Suprapubic skin (tissue), 4 donors: ENCODE data around the gene B3GNT9. TPM values are rescaled to one million over a fixed set of nuclear protein-coding genes. Genes with fewer than 3 reads are reported as not detected.

Experiments used
- DNase-seq, 2 donors: peaks; one replicate each; pipeline ENCODE4 v3.0.0-alpha.2; 2019; ENCODE audit warnings: low spot score in 2 of 2
- H3K27ac ChIP-seq: fragments of 200-600 bp; sonication (generic); one replicate; pipeline ENCODE4 v1.5.1; 2019
- H3K27me3 ChIP-seq: fragments of 200-600 bp; sonication (generic); one replicate; pipeline ENCODE4 v1.5.1; 2019
- H3K36me3 ChIP-seq: fragments of 200-600 bp; sonication (generic); one replicate; pipeline ENCODE4 v1.5.1; 2019
- H3K4me1 ChIP-seq: fragments of 200-600 bp; sonication (generic); one replicate; pipeline ENCODE4 v1.5.1; 2019
- H3K4me3 ChIP-seq: fragments of 200-600 bp; sonication (generic); one replicate; pipeline ENCODE4 v1.5.1; 2019; ENCODE audit warnings: mild to moderate bottlenecking
- H3K9me3 ChIP-seq: fragments of 200-600 bp; sonication (generic); one replicate; pipeline ENCODE4 v1.5.1; 2019
- EP300 ChIP-seq: sonication (generic); formaldehyde crosslinking; IDR thresholded peaks from one replicate; pipeline ENCODE4 v1.6.1; 2017; ENCODE audit warnings: antibody characterized with exemption
- POLR2A ChIP-seq, 2 donors: fragments of 450-650 bp; IDR thresholded peaks; one replicate each; pipeline ENCODE4 v1.6.1; 2017; ENCODE audit warnings: antibody characterized with exemption in 2 of 2, mild to moderate bottlenecking in 2 of 2, moderate library complexity in 2 of 2
- POLR2AphosphoS5 ChIP-seq, 3 donors: sonication (generic); formaldehyde crosslinking; IDR thresholded peaks; one replicate each; pipeline ENCODE4 v1.6.1; 2017; ENCODE audit warnings: antibody characterized with exemption in 3 of 3
- WGBS: methylation state at CpG from one replicate; pipeline ENCODE4 v1.1.5; 2018; 5-methylcytosine and 5-hydroxymethylcytosine counted together
- total RNA-seq, 4 donors: library from RNA; depleted of rRNA; stranded (reverse); fragments of >200 nt; gene quantifications; one replicate each; pipeline ENCODE4 v1.1.0, GENCODE V29; 2016
- TF ChIP-seq, protein P1 (sequence below), 2 donors: fragments of 200-600 bp in 1 of 2; fragments of 450-650 bp in 1 of 2; sonication (generic) in 1 of 2; IDR thresholded peaks; one replicate each; pipeline ENCODE4 v1.5.1; 2016 to 2019; ENCODE audit warnings: antibody characterized with exemption in 2 of 2, mild to moderate bottlenecking in 1 of 2, moderate library complexity in 1 of 2

B3GNT9 gene
- total RNA-seq, 4 donors from 2014 or later: 7.5 to 9.7 (median 9.0) TPM

GRCh38 chr16:67147437-67148140 lies 3.2 kb downstream of the B3GNT9 start:
- no peak overlapping the region for H3K27ac ChIP-seq
- H3K9me3 ChIP-seq: no peaks in the 10 kb centered on the region
- no peak overlapping the region for H3K4me3 ChIP-seq
- TF ChIP-seq, protein P1, sequence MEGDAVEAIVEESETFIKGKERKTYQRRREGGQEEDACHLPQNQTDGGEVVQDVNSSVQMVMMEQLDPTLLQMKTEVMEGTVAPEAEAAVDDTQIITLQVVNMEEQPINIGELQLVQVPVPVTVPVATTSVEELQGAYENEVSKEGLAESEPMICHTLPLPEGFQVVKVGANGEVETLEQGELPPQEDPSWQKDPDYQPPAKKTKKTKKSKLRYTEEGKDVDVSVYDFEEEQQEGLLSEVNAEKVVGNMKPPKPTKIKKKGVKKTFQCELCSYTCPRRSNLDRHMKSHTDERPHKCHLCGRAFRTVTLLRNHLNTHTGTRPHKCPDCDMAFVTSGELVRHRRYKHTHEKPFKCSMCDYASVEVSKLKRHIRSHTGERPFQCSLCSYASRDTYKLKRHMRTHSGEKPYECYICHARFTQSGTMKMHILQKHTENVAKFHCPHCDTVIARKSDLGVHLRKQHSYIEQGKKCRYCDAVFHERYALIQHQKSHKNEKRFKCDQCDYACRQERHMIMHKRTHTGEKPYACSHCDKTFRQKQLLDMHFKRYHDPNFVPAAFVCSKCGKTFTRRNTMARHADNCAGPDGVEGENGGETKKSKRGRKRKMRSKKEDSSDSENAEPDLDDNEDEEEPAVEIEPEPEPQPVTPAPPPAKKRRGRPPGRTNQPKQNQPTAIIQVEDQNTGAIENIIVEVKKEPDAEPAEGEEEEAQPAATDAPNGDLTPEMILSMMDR (IDR thresholded peaks at IDR 0.05): no peak
- no peak for TF ChIP-seq EP300
- no peak for TF ChIP-seq POLR2A (IDR thresholded peaks at IDR 0.05)
- peaks cover 59% of the 10 kb centered on the region for H3K36me3 ChIP-seq
- 75% methylated on average over 4 of the region's 4 CpGs for WGBS
- H3K27me3 ChIP-seq: no peaks in the 10 kb centered on the region
- peaks cover 23% of the 10 kb centered on the region for H3K4me1 ChIP-seq
- DNase-seq: no peak

GRCh38 chr16:67146523-67147357 lies 4.1 kb downstream of the B3GNT9 start:
- H3K27me3 ChIP-seq: no peaks in the 10 kb centered on the region
- 80% methylated on average over 7 of the region's 7 CpGs for WGBS
- DNase-seq: no peak
- H3K4me3 ChIP-seq: no peak overlapping the region
- H3K4me1 ChIP-seq: peaks cover 23% of the 10 kb centered on the region
- peaks cover 67% of the 10 kb centered on the region for H3K36me3 ChIP-seq
- no peak overlapping the region for H3K27ac ChIP-seq
- no peak for TF ChIP-seq EP300
- TF ChIP-seq POLR2AphosphoS5 (IDR thresholded peaks at IDR 0.05): no peak
- TF ChIP-seq, protein P1 (IDR thresholded peaks at IDR 0.05): no peak
- no peak for TF ChIP-seq POLR2A (IDR thresholded peaks at IDR 0.05)
- H3K9me3 ChIP-seq: no peaks in the 10 kb centered on the region

DNA sequence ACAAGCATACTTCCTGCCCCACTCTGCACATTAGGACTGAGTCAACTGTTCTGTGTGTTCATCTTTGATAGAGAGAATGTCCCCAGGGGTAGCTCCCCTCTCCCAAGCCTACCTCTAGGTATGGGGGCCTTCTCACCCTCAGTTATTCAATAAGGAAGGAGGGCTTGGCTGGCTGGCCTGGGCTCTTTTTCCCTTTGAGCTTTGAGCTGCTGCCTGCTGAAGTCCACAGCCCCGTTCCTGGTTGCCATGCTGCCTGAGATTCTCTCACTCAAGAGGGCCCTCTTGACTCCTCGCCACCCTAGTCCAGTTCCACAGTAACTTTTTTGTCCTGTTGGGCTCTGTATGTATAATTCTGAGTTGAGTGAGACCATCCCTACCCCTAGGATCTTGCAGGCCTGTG lies 5.1 kb downstream of the B3GNT9 start:
- no peak for DNase-seq
- no peaks in the 10 kb centered on the region for H3K9me3 ChIP-seq
- no peak overlapping the region for H3K27ac ChIP-seq
- no peak overlapping the region for H3K4me3 ChIP-seq
- peaks cover 77% of the 10 kb centered on the region for H3K36me3 ChIP-seq
- no peaks in the 10 kb centered on the region for H3K27me3 ChIP-seq
- TF ChIP-seq POLR2A (IDR thresholded peaks at IDR 0.05) (no peak), EP300 (no peak), POLR2AphosphoS5 (IDR thresholded peaks at IDR 0.05) (no peak)
- TF ChIP-seq, protein P1 (IDR thresholded peaks at IDR 0.05): no peak
- 93% methylated on average over 2 of the region's 2 CpGs for WGBS
- H3K4me1 ChIP-seq: peaks cover 15% of the 10 kb centered on the region

DNA sequence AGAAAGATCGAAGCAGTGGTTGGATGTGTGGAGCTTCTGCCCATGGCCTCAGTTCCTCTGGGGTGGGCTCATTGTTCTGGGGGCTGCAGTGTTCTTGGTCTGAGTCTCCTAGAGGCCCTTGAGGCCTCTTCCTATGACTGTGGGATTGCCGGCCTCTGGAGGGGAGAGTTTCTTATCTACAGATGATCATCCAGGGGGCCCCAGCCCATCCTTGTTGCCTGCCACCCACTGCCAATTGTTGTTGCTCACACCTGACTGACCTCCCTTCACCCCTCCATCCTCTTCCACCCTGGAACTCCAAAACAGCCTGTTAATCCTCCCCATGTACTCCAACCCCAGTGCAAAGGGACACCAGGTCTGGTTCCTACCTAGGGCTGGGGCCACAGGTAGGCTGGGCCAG lies 5.9 kb downstream of the B3GNT9 start:
- Histone ChIP-seq H3K27me3 (no peaks in the 10 kb centered on the region), H3K9me3 (no peaks in the 10 kb centered on the region), H3K4me1 (peaks cover 7% of the 10 kb centered on the region), H3K27ac (no peak overlapping the region), H3K36me3 (peaks cover 85% of the 10 kb centered on the region), H3K4me3 (no peak overlapping the region)
- WGBS: 100% methylated on average over 2 of the region's 2 CpGs
- TF ChIP-seq POLR2A (IDR thresholded peaks at IDR 0.05) (no peak), EP300 (no peak), POLR2AphosphoS5 (IDR thresholded peaks at IDR 0.05) (no peak)
- TF ChIP-seq, protein P1 (IDR thresholded peaks at IDR 0.05): no peak
- no peak for DNase-seq

- H3K4me3 ChIP-seq: no peak overlapping the region
- H3K27me3 ChIP-seq: no peaks in the 10 kb centered on the region
- WGBS: 88% methylated on average over 9 of the region's 9 CpGs
- H3K36me3 ChIP-seq: peaks cover 91% of the 10 kb centered on the region
- no peak for DNase-seq
- H3K27ac ChIP-seq: no peak overlapping the region
- no peaks in the 10 kb centered on the region for H3K4me1 ChIP-seq
- TF ChIP-seq EP300: no peak
- H3K9me3 ChIP-seq: no peaks in the 10 kb centered on the region
These were observed 8.5 kb downstream of the B3GNT9 start for GRCh38 chr16:67142342-67142741.
